DMS53 treated with DMSO at 0.1 percent for 48 hours (cell line): Measurements from ENCODE around the gene FAM24A.
"Not testable (repeated sequence)": the region's sequence is repeated elsewhere in the genome, so short reads cannot be mapped to it uniquely, and the experiment has no call there.

Experiments used
- DNase-seq: peaks from one replicate; lab custom pipeline; 2025; ENCODE audit not compliant: unreplicated experiment; lab: John Stamatoyannopoulos, UW

FAM24A gene, protein sequence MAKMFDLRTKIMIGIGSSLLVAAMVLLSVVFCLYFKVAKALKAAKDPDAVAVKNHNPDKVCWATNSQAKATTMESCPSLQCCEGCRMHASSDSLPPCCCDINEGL

DNA sequence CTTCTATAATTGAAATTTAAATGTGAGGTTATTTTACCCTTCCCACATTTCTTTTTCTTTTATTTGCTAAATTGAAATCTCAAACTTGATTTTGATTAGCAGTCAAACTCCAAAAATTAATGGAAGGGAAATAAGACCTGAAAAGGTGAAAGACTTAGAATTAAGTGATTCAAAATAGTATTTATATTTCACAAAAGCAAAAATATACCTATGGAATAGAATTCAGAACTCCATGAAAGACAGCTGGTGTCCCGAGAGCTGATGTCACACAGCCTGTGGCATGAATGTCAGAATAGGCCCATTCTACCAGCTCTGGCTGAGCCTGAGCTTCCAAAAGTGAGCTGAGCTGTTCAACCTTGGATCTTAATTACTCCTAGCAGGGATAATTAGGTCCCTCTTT is at the start of gene FAM24A:
Gene FAM24A, plus strand, starts transcription at position 301 of the 400 bp plus-strand sequence. CDS start 1,025 bp downstream, outside the sequence.
- DNase-seq: no peak

DNA sequence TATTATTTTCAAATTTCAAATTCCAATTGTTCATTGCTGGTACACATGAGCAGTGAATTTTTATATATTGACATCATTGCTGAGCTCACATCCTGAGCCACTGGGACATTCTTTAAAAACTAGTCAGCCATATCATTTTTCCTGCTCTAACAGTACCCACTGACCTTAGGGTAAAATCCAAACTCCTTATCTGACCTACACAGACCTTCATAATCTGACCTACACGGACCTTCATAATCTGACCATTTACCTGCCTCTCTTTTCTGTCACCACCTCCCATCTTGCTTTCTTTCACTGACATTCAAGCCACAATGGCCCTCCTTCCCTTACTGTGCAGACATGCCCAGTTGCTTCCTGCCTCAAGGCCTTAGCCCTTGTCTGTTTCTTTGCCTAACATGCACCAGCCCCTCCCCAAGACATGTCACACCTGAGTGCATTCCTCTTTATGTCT is 48.7 kb upstream of the FAM24A start:
- DNase-seq: no peak

DNA sequence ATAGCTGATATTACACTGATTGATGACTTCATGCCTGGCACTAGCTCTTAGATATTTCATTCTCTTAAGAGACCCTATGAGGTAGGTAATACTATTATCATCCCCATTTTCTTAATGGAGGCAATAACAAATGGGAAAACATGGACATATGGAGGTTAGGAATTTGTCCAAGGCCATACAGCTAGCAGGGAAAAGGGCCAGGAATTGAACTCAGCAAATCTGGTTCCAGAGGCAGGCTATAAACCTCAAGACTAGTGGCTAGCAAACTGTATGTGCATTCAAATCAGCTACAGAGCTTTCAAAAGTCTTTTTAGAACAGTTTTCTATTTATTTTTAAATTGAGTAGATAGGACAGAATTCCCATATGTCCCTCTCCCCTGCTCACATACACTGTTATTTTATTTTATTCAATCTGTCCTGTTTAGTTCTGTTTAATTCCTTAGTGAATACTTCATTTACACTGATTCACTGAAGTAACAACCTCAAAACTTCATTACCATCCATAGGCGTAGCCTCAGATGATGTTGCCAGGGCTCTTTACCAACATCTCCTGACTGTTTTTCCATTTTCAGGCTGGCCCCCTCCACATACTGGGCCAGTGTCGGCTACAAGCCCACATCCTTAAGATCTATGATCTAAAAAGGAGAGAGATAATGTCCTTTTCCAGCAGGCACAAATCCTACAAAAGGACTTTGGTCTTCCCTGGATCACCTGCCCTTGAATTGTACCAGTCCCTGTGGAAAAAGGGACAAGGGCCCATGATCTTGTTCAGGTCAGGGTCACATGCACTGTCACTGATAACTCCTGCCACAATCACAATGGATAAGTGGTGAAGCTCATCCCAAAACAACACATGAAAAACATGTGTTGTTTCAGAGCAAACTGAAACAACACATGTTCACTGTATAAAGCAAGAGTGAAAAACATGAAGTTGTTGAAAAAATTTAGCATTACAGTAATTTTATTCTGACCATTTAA is 46.9 kb upstream of the FAM24A start:
- no peak for DNase-seq

DNA sequence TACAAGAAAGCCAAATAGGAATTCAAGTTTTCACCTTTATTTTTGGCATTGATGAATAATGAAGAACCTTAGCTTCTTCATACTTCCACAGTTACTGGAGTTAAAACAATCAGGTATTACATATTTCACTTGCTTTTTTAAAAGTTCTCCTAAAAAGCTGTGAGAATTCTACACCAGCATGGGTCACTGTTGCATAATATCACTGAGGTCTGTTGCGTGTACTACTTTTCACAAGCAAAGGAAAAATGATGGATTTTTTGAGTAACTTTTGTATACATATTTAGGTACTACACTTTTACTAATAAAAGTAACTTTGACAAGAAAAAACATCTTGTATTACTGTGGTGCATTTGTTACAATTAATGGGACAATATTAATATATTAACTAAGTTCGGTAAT is 46.2 kb upstream of the FAM24A start:
- no peak for DNase-seq

DNA sequence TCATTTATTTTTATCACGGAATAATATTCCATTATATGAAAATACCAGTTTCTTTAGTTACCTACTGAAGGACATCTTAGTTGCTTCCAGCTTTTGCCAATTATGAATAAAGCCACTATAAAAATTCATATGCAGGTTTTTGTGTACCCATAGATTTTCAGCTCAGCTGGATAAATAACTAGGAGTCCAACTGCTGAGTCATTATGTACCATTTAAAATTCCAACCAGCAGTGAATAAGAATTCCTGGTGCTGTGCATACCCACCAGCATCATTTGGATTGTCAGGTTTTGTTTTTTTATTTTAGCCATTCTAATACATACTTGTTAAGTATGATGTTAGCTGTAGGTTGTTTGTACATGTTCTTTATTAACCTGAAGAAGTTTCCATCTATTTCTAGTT is 45.5 kb upstream of the FAM24A start:
- DNase-seq: peak; percentile 32

DNA sequence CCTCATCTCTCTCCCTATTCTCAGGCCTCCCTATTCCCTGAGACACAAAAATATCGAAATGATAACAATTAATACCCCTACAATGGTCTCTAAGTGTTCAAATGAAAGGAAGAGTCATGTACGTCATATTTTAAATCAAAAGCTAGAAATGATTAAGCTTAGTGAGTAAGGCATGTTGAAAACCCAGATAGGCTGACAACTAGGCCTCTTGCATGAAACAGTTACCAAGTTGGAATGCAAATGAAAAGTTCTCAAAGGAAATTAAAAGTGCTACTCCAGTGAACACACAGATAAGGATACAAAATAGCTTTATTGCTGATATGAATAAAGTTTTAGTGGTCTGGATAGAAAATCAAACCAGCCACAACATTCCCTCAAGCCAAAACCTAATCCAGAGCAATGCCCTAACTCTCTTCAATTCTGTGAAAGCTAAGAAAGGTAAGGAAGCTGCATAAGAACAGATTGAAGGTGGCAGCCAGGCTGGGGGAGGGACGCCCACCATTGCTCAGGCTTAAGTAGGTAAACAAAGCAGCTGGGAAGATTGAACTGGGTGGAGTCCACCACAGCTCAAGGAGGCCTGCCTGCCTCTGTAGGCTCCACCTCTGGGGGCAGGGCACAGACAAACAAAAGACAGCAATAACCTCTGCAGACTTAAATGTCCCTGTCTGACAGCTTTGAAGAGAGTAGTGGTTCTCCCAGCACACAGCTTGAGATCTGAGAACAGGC is 43.5 kb upstream of the FAM24A start:
- not testable (repeated sequence) for DNase-seq

DNA sequence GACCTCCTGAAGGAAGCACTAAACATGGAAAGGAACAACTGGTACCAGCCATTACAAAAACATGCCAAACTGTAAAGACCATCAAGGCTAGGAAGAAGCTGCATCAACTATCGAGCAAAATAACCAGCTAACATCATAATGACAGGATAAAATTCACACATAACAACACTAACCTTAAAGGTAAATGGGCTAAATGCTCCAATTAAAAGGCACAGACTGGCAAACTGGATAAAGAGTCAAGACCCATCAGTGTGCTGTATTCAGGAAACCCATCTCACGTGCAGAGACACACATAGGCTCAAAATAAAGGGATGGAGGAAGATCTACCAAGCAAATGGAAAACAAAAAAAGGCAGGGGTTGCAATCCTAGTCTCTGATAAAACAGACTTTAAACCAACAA is 41.6 kb upstream of the FAM24A start:
- DNase-seq: not testable (repeated sequence)

DNA sequence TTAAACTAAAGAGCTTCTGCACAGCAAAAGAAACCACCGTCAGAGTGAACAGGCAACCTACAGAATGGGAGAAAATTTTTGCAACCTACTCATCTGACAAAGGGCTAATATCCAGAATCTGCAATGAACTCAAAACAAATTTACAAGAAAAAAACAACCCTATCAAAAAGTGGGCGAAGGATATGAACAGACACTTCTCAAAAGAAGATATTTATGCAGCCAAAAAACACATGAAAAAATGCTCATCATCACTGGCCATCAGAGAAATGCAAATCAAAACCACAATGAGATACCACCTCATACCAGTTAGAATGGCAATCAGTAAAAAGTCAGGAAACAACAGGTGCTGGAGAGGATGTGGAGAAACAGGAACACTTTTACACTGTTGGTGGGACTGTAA is 38.5 kb upstream of the FAM24A start:
- DNase-seq: not testable (repeated sequence)

DNA sequence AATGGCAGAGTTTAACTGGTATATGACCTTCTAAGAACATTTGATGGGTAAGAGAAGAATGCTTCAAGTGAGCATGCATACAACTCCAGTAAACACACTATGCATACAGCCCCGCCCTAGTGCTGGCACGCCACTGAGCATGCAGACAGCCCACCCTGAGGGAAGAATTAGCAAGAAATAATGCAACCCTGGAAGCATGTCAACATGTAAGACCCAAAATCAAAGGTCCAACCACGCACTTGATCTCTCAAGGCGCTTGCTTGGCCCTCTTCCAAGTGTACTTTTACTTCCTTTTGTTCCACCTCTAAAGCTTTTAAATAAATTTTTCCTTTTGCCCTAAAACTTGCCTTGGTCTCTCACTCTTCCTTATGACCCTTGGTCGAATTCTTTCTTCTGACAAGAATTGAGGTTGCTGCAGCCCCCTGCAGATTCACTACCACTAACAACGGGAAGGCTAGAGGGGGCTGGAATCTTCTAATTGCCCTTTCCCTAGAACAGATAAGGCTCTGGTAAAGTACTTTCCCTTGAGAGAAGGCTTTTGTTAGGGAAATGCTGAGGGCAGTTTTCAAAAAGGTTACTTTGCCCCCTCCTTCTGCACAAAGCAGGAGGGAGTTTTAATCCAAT is 34.5 kb upstream of the FAM24A start:
- DNase-seq: no peak

DNA sequence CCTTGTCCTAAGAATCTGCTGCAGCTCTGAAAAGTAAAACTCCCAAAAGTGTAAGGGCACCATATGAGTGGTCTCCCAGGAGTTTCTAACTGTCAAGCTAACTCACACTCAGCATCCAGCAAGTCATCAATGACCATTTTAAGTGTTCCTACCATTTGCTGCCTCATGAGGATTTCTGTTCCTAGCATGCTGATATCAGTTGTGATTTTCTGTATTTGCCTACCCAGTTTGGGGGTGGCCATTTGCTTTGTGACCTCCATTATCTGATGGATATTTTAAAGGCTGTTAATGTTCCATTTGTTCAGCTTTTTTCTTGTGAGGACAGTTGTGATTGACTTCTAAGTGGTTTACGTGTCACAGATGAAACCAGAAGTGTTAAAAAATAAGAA is 33.9 kb upstream of the FAM24A start:
- DNase-seq: no peak

DNA sequence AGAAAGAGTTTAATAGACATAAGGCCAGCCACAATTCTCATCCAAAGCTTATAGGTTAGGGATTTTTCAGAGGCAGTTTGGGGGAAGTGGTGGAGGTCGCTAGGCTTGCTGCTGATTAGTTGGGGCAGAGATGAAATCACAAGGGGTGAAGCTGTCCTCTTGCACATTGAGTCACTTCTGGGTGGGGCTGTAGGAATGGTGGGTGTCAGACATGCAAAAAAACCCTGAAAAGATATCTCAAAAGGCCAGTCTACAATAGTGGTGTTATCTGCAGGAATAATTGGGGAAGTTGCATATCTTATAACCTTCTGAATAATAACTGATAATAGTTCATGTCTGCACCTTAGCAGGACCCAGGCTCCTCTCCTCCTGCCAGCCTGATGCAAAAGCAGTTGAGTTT is 33.1 kb upstream of the FAM24A start:
- no peak for DNase-seq

DNA sequence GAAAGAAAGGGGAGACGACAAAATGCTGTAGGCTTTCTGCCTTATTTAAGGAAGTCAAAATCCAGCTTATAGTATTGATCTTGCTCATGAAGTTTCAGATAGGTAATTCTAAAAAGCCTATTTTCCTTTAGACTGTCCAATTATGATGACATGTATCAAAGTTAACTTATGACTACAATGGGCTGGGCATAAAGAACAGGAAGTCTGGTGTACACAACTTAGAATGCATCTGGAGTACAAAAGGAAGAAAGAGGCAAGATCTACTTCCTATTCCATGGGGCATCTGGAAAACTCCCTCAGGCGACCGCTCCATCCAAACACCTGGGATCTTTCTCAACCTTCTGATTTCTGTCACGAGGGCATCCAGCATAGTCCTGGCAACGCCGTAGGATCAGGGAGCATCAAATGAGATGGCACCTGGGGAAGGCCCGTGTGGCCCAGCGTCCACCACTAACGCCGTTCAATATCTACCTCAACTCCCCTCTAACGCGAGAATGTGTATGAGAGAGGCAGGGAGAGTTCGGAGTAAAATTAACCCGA is 31.5 kb upstream of the FAM24A start:
- DNase-seq: peak; percentile 62

DNA sequence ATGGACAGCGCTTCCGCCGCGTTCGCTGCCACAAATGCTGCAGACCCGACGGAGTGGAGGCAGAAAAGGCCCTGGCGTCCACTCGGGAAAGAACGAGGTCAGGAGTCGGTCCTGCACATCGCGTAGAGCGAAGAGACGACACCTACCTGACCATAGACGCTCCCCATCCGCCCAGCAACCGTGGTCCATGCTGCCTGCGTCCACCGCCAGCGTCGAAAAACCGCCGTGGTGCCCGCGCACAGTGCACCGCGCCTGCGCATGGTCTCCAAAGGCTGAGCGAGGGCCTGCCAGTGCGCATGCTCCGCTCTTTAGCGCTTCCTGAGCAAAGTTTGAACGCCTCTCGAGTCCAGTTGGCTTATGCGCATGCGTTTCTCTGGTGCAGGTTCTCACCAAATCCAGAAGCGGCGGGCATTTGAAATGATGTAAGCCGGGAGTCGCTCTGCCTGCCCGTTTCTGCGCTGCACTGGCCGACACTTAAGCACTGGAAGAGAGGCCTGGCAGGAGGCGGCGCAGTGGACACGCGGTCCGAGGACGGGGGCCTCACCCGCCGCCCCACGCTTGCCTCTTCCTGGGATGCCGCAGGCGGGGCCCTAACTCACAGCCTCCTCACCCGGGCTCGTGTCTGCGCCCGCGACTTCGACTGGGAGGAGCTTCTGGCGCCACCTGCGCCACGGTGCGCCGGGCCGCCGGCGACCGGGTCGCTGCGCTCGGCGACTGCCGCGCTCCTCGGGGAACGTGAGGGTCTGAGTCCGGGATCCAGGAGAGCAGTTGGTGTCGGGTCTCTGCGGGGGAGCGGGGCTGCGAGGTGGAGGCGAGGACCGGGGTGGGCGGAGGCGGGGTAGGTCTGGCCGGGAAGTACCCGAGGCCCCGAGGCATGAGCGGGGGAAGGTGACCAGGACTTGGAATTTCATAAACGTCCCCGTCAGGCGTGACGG is 30.8 kb upstream of the FAM24A start, which contains the start of gene FAM24B:
Gene FAM24B, minus strand, starts transcription at position 243 of the 935 bp plus-strand sequence. CDS start 29,066 bp downstream, outside the sequence.
- peak; percentile 97 for DNase-seq

DNA sequence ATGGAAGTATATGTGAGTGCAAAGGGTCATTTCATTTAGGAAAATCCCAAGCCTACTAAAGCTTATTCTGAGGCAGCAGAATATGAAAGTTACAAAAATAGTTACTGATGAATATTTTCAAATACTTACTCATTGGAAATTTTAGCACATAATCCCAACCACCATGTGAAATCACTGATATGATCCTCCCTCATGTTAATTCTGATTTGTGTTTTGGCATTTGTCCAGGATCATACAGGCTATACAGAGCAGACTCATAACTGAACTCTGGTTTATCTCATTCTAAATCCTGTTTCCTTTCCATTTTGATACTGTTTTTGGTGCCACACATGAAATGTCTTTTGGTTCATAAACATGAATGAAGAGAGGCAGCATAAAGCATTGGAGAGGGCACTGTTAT is 27.6 kb upstream of the FAM24A start:
- DNase-seq: no peak

DNA sequence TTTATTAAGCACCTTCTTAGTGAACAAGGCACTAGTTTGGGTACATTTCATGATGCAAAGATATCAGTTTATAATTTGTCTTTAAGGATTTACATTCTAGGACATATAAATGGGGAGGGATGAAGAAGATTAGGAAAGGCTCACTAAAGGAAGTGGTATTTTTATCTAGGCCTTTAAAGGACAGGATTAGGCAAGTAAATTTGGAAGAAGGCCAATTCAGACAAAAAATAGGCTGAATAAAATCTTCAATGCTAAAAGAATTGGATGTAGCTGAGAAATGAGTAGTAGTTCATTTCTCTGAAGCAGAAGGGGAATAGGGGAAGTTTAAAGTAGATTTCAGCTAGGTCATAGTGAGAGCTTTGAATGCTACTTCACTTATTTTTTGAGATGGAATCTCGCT is 26.2 kb upstream of the FAM24A start:
- no peak for DNase-seq

DNA sequence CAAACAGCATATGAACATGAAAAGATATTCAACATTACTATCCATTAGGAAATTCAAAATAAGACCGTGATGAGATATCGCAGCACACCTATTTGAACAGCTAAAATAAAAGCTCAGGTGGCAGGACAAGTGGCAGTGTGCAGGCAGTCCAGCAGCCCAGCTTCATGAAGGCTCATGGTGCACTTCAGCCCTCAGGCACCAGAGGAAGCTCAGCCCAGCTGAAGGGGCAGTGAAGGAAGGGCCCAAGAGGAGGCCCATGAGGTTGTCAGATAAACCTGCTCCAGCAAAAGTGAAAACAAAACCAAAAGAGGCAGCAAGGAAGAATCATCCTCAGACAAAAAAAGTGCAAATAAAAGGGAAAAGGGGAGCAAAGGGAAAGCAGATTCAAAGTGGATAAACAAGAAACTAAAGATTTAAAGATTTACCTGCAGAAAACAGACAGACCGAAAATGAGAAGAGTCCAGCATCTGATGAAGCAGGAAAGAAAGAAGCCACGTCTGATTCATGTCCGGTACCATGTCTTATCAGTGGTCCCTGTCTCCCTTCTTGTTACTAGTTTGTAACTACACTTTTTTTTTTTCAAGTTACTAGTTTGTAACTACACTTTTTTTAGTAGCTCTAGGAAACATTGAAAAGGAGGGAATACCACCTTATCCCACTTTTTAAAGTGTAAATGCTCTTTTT is 16.0 kb upstream of the FAM24A start:
- DNase-seq: no peak

DNA sequence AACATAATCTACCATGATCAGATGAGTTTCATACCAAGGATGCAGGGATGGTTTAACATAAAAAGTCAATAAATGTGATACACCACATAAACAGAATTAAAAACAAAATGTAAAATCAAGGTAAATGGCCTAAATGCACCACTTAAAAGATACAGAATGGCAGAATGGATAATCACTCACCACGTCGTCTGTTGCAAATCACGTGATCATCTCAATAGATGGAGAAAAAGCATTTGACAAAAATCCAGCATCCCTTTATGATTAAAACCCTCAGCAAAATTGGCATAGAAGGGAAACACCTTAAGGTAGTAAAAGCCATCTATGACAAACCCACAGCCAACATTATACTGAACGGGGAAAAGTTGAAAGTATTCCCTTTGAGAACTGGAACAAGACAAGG is 6.5 kb upstream of the FAM24A start:
- DNase-seq: not testable (repeated sequence)

DNA sequence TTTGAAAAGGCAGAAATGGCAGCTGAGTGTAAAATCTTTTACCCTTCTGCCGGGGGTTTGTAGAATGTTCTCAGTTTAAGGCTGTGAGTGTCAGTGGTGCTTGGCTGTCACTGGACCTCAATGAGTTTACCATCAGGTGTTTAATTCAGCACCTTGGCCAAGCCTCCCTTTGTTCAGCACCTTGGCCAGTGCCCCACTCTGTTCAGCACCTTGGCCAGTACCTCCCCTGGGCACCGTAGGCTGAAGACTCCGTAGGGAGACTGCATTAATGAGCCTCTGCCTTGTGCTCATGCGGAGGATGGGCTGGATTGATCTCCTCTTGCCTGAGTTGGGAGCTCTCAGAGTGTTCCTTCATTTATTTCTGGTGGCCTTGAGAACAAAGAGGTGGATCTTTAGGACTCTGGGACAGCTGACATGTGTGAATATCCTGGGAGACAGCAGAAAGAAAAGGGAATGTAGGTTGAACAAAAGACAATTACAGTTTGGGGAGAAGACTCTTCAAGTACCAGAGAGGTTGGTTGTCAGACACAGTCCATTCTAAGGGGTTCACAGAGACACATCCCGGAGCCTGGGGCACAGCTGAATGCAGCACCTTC is 1.6 kb downstream of the FAM24A start:
- DNase-seq: peak; percentile 1

DNA sequence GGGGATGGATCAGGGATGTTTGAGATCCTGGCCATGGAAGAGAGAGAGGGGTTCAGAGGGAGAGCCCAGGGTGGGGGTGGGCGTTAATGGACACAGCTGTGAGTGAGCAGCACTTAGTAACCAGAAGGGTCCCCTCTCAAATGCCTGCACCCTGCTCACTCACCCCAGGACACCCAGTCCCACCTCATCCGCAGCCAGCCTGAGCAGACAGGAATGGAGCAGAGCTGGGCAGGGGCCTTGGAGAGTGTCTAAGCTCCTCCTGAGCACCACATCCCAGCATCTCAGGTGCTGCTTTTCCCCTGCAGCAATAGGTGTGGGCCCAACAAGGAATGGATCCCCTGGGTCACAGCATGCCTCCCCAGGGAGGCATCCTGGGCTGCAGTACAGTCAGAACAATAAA is 5.3 kb downstream of the FAM24A start:
- no peak for DNase-seq
